Large intestine (tissue), 3 donors: ENCODE measurements around the gene SLCO2A1. TPM values are rescaled to one million over a fixed set of nuclear protein-coding genes. Genes with fewer than 3 reads are reported as not detected.
A peak's percentile ranks its signal among the peaks of the same experiment; 100 is the strongest.

Experiments used
- DNase-seq, 2 donors: peaks; one replicate each; pipeline versions ENCODE4 v3.0.0 to v3.0.0-alpha.2; 2013
- H3K27ac ChIP-seq: one replicate; pipeline ENCODE4 v1.5.1; 2013; ENCODE audit warnings: low read length
- H3K27me3 ChIP-seq: 2 replicates; pipeline ENCODE4 v1.6.1; 2013; ENCODE audit warnings: low read length; ENCODE audit not compliant: control insufficient read depth, insufficient read depth
- H3K36me3 ChIP-seq: 2 replicates; pipeline ENCODE4 v1.6.1; 2013; ENCODE audit warnings: low read length; ENCODE audit not compliant: control insufficient read depth, insufficient read depth
- H3K4me1 ChIP-seq: one replicate; pipeline ENCODE4 v1.6.1; 2013; ENCODE audit warnings: low read length; ENCODE audit not compliant: control insufficient read depth, insufficient read depth
- H3K4me3 ChIP-seq: one replicate; pipeline ENCODE4 v1.5.1; 2013; ENCODE audit warnings: low read length
- H3K9me3 ChIP-seq: one replicate; pipeline ENCODE4 v1.6.1; 2013; ENCODE audit warnings: mild to moderate bottlenecking, low read depth, low read length, moderate library complexity; ENCODE audit not compliant: control insufficient read depth
- WGBS: methylation state at CpG from one replicate; pipeline ENCODE4 v1.1.5; 2013; ENCODE audit warnings: low lambda C conversion rate; ENCODE audit not compliant: insufficient coverage; 5-methylcytosine and 5-hydroxymethylcytosine counted together
- polyA plus RNA-seq: library from polyadenylated mRNA; unstranded; fragments of 120-200 nt; gene quantifications from one replicate; pipeline ENCODE4 v1.2.1, GENCODE V29; 2013

Gene SLCO2A1
- polyA plus RNA-seq, 1 donor: 8.2 TPM

DNA sequence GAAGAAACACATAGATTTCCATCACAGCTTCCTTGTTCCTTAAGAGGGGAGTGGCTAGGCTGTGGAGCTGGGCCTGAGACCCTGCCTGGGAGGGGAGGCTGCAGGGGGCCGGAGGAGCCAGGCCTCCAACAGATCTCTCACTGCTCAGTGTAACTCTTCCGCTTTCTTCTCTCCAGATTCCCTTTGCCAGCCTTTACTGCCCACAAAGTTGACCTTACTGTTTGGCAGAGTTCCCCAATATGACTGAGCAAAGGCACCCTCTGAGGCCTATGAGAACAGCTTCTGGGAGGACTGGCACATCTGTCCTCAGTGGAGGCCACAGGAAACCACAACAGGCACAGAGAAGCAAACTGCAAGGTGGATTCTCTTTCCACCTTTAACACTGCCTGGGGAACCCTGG is 38.1 kb downstream of the SLCO2A1 start:
- no peaks in the 10 kb centered on the region for H3K27me3 ChIP-seq
- H3K27ac ChIP-seq: no peak overlapping the region
- peaks cover 30% of the 10 kb centered on the region for H3K4me1 ChIP-seq
- H3K9me3 ChIP-seq: no peaks in the 10 kb centered on the region
- no peak for DNase-seq
- H3K4me3 ChIP-seq: no peak overlapping the region
- H3K36me3 ChIP-seq: no peaks in the 10 kb centered on the region
- WGBS: no CpG with 5 or more reads among the region's 2 CpGs

DNA sequence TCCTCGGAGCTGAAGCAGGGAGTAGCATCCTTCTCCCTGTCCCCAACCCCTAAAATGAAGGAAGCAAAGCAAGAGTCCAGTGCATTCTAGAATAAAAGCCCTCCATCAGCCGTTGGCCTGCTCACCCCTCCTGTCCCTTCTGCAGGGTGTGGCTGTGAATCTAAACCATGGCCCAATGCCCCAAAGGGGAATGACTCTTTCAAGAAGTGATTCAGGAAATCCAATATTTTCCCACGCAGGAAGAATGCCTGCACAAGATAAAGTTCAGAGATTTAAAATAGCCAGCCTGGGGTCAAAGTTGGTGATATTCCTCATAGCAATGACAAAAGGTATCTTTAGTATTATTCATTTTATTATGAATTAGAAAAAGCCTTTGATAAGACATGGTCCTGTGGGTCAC is 38.5 kb downstream of the SLCO2A1 start:
- DNase-seq: no peak
- no CpG with 5 or more reads among the region's 3 CpGs for WGBS
- Histone ChIP-seq H3K27ac (no peak overlapping the region), H3K4me3 (no peak overlapping the region), H3K4me1 (peaks cover 30% of the 10 kb centered on the region), H3K36me3 (no peaks in the 10 kb centered on the region), H3K9me3 (no peaks in the 10 kb centered on the region), H3K27me3 (no peaks in the 10 kb centered on the region)

DNA sequence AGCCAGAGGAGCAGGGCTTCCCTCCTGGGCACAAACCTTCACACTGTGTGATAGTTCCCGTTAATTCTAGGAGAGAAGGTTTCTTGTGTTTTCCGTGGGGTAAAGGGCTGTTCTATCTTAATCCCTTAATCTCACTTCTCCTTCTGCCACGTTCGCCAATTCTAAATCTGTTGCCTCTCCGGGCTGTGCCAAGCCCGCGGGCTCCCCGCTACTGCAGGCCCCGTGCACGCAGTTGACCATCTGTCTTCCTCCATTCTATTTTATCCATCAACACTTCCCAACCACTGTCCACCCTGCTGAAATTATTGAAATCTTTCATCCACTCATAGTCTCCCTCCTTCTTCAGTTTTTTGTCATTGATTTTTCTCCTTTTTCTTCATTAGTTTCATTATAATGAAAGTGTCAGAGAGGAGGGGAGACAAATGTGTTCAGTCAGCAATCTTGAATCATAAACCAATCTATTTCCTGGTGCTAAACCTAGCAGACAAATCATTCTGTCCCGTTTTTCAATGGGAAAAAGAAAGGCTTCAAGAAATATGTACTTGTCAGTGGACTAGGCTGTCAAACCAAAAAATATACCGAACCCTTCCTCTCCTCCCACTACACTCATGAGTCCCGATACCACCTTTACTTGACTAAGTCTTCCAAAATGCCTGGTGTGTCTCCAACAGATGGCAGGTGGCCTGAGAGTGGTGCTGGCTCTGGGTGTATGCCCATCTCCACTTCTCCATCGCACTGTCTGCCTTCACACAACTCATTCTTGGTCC is 39.6 kb downstream of the SLCO2A1 start:
- Histone ChIP-seq H3K27me3 (no peaks in the 10 kb centered on the region), H3K4me1 (peaks cover 30% of the 10 kb centered on the region), H3K27ac (no peak overlapping the region), H3K36me3 (no peaks in the 10 kb centered on the region), H3K4me3 (no peak overlapping the region), H3K9me3 (no peaks in the 10 kb centered on the region)
- WGBS: 100% methylated on average over 1 of the region's 14 CpGs
- no peak for DNase-seq

DNA sequence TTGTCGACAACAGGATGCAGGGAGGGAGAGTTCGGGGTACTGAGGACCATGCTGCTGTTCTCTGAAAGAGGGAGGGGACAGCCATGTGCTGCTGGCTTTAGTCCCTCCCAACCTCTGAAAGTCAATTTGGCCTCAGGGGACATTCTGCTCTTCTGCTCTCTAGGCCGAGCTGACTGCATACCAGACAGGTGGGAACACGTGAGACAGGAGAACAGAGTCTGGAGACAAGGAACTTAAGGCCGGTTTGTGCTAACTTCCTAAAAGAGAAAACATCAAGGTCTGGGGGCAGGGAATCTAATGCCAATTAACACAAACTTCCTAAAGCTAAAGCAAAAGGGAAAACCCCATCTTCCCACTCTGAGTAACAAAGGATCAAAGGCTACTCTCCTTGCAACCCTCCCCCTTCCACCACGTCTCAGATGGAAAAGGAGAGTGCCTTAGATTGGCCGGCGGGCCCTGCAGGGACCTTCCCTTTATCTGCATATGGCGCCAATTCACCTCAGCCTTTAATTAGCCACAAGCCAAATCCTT is 41.0 kb downstream of the SLCO2A1 start:
- Histone ChIP-seq H3K4me1 (peaks cover 30% of the 10 kb centered on the region), H3K4me3 (no peak overlapping the region), H3K36me3 (no peaks in the 10 kb centered on the region), H3K27me3 (no peaks in the 10 kb centered on the region), H3K27ac (no peak overlapping the region), H3K9me3 (no peaks in the 10 kb centered on the region)
- WGBS: 20% methylated on average over 1 of the region's 9 CpGs
- DNase-seq: peak; percentile 23 to 85

DNA sequence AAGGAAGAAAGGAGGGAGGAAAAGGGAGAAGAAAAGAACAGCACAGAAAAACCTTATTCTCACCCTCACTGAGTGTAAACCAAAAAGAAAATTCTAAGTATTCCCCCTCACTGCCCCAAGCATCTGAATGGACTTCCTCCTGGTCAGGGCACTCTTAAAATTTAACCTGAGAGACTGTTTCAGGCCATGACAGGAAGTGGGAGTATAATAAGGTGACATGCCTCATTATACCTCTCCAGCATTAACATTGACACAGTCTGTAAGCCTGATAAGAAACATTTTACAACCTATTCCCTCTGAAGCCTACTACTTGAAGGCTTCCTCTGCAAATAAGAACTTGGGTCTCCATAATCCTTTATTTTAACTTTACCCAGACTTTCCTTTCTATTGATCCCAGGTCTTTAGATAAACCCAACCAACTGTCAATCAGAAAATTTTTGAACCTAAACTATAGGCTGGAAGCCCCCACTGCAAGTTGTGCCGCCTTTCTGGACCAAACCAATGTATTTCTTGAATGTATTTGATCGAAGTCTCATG is 41.7 kb downstream of the SLCO2A1 start:
- no peak overlapping the region for H3K27ac ChIP-seq

DNA sequence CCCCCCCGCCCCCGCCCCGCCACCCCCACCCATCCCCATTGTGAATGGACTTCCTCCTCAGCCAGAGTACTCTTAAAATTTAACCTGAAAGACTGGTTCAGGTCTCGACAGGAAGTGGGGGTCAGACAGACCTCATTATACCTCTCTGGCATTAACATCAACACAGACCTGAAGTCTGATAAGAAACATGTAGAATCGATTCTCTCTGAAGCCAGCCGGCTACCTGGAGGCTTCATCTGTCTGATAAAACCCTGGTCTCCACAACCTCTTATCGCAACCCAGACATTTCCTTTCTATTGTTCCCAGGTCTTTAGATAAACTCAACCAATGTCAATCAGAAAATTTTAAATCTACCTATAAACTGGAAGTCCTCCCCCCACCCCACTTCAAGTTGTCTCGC is 42.6 kb downstream of the SLCO2A1 start:
- DNase-seq: peak in 1 of 2 donors; percentile 35
- no peaks in the 10 kb centered on the region for H3K9me3 ChIP-seq
- no peaks in the 10 kb centered on the region for H3K36me3 ChIP-seq
- WGBS: 27% methylated on average over 2 of the region's 8 CpGs
- peaks cover 23% of the 10 kb centered on the region for H3K4me1 ChIP-seq
- H3K4me3 ChIP-seq: no peak overlapping the region
- H3K27ac ChIP-seq: no peak overlapping the region
- H3K27me3 ChIP-seq: no peaks in the 10 kb centered on the region

More for the DNA sequence above, 41.7 kb downstream of the SLCO2A1 start:
- no peaks in the 10 kb centered on the region for H3K9me3 ChIP-seq
- no peaks in the 10 kb centered on the region for H3K36me3 ChIP-seq
- no CpG with 5 or more reads among the region's 2 CpGs for WGBS
- H3K4me1 ChIP-seq: peaks cover 30% of the 10 kb centered on the region
- no peaks in the 10 kb centered on the region for H3K27me3 ChIP-seq
- H3K4me3 ChIP-seq: no peak overlapping the region
- peak in 1 of 2 donors; percentile 59 for DNase-seq

DNA sequence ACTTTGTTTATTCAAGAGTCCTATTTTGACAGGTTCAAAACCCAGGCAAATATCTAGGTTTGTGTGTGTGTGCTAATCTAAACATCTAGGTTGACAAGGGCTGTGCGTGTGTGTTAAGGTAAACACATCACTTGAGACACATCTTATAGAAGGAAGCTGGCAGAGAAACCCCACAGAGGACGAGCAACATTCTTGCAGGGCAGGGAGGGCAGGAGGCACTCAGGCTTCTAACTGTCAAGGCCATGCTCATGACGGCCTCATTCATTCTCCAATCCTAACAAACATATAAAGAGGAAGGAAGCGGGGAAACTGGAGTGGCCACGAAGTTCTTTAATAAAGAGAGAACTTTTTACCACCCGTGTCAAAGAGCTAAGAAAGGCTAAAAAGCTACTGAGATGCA is 43.4 kb downstream of the SLCO2A1 start:
- H3K27me3 ChIP-seq: no peaks in the 10 kb centered on the region
- H3K4me1 ChIP-seq: peaks cover 16% of the 10 kb centered on the region
- no peaks in the 10 kb centered on the region for H3K9me3 ChIP-seq
- H3K4me3 ChIP-seq: no peak overlapping the region
- no peaks in the 10 kb centered on the region for H3K36me3 ChIP-seq
- H3K27ac ChIP-seq: no peak overlapping the region
- WGBS: no CpG with 5 or more reads among the region's 6 CpGs
- DNase-seq: no peak

DNA sequence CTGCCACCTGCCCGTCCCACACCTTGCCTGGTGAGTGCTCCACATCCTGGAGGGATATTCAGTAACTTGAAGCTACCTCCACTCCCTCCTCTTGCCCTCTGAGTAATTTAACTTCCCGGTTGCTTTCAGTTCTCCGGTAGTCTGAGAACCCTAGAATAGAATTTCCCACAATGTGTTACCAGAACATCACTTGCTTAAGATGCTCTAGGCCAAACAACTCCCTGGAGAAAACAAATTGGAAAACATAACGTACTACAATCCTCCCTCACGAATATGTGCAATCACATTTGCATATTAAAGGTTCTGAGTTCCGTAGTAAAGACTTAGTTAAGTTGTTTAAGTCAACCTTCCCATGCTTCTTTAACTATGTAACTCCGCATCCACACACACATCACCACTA is 44.8 kb downstream of the SLCO2A1 start:
- peaks cover 16% of the 10 kb centered on the region for H3K4me1 ChIP-seq
- 83% methylated on average over 1 of the region's 7 CpGs for WGBS
- H3K27ac ChIP-seq: no peak overlapping the region

DNA sequence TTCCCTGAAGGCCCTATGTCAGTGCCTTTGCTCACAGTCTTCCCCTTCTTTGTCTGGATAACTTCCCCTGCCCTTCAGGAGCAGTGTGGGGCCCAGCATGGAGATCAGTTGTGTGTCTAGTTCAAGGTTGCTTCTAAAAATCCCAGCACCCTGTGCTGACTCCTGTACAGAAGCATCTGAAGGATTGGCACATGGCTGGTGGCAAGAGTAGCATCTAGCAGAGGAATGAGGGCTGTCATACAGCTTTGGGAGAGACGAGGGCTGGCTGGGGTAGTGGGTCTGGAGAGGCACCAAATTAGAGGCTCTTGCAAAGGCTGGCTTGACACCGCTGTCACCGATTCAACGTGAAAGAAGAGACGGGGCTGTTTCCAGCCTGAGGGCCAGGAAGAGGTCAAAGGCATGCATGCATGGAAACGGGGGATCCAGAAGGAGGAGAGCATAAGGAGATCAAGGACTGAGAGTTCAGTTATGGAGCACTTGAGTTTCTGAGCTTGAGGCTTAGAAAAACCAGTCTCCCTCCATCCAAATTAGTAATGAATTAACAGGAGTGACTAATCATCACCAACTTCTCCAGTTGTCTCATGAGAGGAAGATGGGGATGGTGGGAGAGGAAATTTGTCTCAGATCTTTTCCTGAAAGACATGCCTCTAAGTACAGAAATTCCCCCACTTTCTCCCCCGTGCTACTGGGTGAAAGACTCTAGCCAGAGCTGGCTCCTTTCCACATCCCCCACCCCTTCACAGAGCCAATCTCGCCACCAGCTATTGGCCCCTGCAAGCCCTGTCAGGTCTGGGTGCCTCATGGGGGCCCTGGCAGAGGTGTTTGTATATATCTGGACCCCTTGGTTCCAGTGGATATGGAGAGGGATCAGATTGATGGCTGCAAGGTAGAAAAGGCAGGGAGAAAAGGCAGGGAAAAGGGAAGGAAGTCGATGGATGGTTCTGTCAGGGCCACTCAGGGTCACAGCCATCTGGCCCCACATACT is 45.9 kb downstream of the SLCO2A1 start:
- Histone ChIP-seq H3K27ac (no peak overlapping the region), H3K27me3 (no peaks in the 10 kb centered on the region), H3K4me1 (peaks cover 11% of the 10 kb centered on the region), H3K4me3 (no peak overlapping the region), H3K36me3 (no peaks in the 10 kb centered on the region), H3K9me3 (no peaks in the 10 kb centered on the region)
- DNase-seq: no peak
- WGBS: 80% methylated on average over 1 of the region's 9 CpGs

More for the DNA sequence above, 44.8 kb downstream of the SLCO2A1 start:
- no peak overlapping the region for H3K4me3 ChIP-seq
- H3K27me3 ChIP-seq: no peaks in the 10 kb centered on the region
- H3K36me3 ChIP-seq: no peaks in the 10 kb centered on the region
- DNase-seq: no peak
- no peaks in the 10 kb centered on the region for H3K9me3 ChIP-seq

DNA sequence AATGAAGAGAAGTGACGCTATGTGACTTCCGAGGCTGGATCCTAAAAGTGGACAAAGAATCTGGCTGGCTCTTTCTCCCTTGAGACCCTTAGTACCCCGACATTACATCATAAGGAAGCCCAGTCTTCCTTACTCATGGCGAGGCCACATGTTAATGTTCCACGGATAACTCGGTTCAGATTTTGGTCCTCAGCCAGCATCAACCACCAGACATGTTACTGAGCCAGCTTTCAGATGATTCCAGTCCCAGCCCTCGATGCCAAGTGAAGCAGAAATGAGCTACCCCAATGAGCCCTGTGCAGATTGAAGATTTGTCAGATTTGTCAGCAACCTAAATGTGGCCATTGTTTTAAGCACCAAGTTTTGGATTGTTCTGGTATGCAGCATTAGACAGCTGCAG is 46.6 kb downstream of the SLCO2A1 start:
- no peaks in the 10 kb centered on the region for H3K36me3 ChIP-seq
- no peak overlapping the region for H3K27ac ChIP-seq
- no peak for DNase-seq
- H3K27me3 ChIP-seq: no peaks in the 10 kb centered on the region
- WGBS: no CpG with 5 or more reads among the region's 7 CpGs
- H3K4me1 ChIP-seq: peaks cover 4% of the 10 kb centered on the region
- no peak overlapping the region for H3K4me3 ChIP-seq
- no peaks in the 10 kb centered on the region for H3K9me3 ChIP-seq
